PFSK-1 (cell line): ENCODE measurements around the gene NAA16.

Source experiments
- FOXP2 ChIP-seq: optimal IDR thresholded peaks from 2 replicates; pipeline ENCODE3; 2011; ENCODE audit warnings: borderline replicate concordance, control low read depth, inconsistent platforms; ENCODE audit not compliant: insufficient read depth; ENCODE audit errors: extremely low read length, extremely low read depth
- POLR2AphosphoS5 ChIP-seq: IDR thresholded peaks from 2 replicates; pipeline ENCODE4 v1.6.1; 2012; ENCODE audit warnings: low read depth, mild to moderate bottlenecking, control low read depth, low read length, moderate library complexity
- SIN3A ChIP-seq: IDR thresholded peaks from 2 replicates; pipeline ENCODE4 v1.6.1; 2012; ENCODE audit warnings: mild to moderate bottlenecking, low read length, moderate library complexity, borderline replicate concordance; ENCODE audit not compliant: insufficient read depth
- TAF1 ChIP-seq: IDR thresholded peaks from 2 replicates; pipeline ENCODE4 v1.6.1; 2012; ENCODE audit warnings: low read length, control low read depth, borderline replicate concordance; ENCODE audit not compliant: insufficient read depth
- TF ChIP-seq, protein P1 (sequence below), 2 experiments: IDR thresholded peaks; 2 replicates each; pipeline versions ENCODE4 v1.6.1 to v1.8.0; 2011 to 2012; ENCODE audit warnings: low read depth in 2 of 2, low read length in 2 of 2, control low read depth in 1 of 2, inconsistent platforms in 1 of 2, mild to moderate bottlenecking in 1 of 2, moderate library complexity in 1 of 2; ENCODE audit not compliant: insufficient read depth in 1 of 2

NAA16 gene

DNA sequence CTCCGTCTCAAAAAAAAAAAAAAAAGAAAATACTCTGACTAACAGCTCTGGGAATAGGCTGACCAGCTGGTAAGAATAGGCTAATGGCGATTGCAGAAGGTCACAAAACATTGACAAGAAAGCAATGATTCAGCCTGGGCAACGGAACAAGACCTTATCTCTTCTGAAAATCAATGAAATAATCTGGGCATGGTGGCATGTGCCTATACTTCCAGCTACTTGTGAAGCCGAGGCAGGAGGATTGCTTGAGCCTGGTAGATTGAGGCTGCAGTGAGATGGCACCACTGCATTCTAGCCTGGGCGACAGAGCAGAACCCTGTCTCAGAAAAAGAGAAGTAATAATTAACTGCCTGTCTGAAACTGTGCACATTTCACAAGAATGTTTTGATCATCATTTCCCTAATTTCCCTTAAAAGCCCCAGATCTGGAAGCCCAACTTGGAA, 28.9 kb upstream of the NAA16 start:
- TF ChIP-seq FOXP2 (no peak), POLR2AphosphoS5 (no peak), TAF1 (no peak), SIN3A (no peak)
- TF ChIP-seq, protein P1, sequence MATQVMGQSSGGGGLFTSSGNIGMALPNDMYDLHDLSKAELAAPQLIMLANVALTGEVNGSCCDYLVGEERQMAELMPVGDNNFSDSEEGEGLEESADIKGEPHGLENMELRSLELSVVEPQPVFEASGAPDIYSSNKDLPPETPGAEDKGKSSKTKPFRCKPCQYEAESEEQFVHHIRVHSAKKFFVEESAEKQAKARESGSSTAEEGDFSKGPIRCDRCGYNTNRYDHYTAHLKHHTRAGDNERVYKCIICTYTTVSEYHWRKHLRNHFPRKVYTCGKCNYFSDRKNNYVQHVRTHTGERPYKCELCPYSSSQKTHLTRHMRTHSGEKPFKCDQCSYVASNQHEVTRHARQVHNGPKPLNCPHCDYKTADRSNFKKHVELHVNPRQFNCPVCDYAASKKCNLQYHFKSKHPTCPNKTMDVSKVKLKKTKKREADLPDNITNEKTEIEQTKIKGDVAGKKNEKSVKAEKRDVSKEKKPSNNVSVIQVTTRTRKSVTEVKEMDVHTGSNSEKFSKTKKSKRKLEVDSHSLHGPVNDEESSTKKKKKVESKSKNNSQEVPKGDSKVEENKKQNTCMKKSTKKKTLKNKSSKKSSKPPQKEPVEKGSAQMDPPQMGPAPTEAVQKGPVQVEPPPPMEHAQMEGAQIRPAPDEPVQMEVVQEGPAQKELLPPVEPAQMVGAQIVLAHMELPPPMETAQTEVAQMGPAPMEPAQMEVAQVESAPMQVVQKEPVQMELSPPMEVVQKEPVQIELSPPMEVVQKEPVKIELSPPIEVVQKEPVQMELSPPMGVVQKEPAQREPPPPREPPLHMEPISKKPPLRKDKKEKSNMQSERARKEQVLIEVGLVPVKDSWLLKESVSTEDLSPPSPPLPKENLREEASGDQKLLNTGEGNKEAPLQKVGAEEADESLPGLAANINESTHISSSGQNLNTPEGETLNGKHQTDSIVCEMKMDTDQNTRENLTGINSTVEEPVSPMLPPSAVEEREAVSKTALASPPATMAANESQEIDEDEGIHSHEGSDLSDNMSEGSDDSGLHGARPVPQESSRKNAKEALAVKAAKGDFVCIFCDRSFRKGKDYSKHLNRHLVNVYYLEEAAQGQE (IDR thresholded peaks at IDR 0.05; ENCODE audit: insufficient read depth in 1 of 2, low read depth in 2 of 2, low read length in 2 of 2) = no peak

DNA sequence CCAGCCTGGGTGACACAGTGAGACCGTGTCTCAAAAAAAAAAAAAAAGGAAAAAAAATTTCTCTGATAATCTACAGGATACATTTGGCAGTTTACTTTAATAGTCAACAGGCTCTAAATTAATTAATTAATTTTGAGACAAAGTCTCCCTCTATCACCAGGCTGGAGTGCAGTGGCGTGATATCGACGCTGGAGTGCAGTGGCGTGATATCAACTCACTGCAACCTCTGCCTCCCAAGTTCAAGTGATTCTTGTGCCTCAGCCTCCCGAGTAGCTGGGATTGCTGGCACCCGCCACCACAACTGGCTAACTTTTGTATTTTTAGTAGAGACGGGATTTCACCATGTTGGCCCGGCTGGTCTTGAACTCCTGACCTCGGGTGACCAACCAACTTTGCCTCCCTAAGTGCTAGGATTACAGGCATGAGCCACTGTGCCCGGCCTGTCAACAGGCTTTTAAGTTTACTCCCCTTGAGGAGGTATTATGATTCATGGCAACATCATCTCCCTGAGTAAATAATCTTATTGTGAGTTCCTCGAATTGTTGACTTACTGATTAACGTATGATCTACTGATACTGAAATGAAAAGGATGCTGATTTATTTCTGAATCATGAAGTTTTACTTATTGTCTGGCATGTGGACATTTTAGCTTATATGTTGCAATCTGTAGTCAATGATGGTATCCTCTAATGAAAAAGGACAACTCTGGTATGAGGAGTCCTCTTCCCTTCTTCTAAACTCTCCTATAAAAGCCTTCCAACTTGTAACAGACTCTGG, 26.4 kb upstream of the NAA16 start:
- TF ChIP-seq SIN3A (no peak), POLR2AphosphoS5 (no peak), FOXP2 (no peak), TAF1 (no peak)
- TF ChIP-seq, protein P1 (IDR thresholded peaks at IDR 0.05; ENCODE audit: insufficient read depth in 1 of 2, low read depth in 2 of 2, low read length in 2 of 2) = no peak

DNA sequence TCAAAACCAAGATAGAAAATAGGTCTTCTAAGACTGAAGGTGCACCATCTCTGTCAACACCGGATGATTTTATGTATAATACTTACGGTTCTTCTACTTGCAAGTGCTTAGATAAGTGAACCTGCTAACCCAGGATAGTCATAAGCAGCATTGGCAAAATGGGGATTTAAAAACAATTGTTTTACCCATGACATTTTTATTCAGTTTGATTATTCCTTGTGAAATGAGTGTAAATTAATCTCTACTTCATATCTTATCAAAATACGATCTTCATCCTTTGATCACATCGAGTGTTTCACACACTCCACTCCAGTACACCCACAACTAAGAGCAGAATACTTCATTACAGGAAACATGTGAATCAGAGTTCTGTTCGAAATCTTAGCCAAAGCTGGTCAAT, 24.7 kb upstream of the NAA16 start:
- TF ChIP-seq, protein P1 (IDR thresholded peaks at IDR 0.05; ENCODE audit: insufficient read depth in 1 of 2, low read depth in 2 of 2, low read length in 2 of 2) = no peak
- TF ChIP-seq FOXP2 (no peak), TAF1 (no peak), POLR2AphosphoS5 (no peak), SIN3A (no peak)

DNA sequence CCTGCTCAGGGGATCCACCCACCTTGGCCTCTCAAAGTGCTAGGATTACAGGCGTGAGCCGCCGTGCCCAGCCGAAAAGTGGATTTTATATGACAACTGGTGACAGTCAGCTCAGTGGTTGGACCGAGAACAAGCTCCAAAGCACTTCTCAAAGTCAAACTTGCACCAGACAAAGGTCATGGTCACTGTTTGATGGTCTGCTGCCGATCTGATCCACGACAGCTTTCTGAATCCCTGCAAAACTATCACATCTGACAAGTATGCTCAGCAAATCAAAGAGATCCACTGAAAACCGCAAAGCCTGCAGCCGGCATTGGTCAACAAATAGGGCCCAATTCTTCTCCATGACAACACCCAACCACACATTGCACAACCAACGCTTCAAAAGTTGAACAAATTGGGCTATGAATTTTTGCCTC, 21.6 kb upstream of the NAA16 start:
- TF ChIP-seq POLR2AphosphoS5 (no peak), FOXP2 (no peak), TAF1 (no peak), SIN3A (no peak)
- TF ChIP-seq, protein P1 (IDR thresholded peaks at IDR 0.05; ENCODE audit: insufficient read depth in 1 of 2, low read depth in 2 of 2, low read length in 2 of 2) = no peak

DNA sequence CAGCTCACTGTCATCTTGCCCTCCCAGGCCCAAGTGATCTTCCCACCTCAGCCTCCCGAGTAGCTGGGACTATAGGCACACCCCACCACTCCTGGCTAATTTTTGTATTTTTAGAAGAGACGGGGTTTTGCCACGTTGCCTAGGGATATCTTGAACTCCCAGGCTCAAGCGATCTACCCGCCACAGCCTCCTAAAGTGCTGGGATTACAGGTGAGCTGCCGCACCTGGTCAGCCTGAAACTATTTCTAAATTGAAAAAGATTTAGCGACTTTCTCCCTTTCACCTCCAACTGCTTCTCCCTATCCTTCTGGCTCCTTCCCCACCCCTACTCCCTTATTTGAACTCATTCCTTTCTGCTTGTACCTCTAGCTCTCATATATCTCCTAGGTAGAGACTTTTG, 19.8 kb upstream of the NAA16 start:
- TF ChIP-seq FOXP2 (no peak), POLR2AphosphoS5 (no peak), SIN3A (no peak), TAF1 (no peak)
- TF ChIP-seq, protein P1 (IDR thresholded peaks at IDR 0.05; ENCODE audit: insufficient read depth in 1 of 2, low read depth in 2 of 2, low read length in 2 of 2) = no peak
